GM18951 (cell line): ENCODE results near the gene METTL1.

Experiments
- POLR2A ChIP-seq: IDR thresholded peaks from 4 replicates; pipeline ENCODE4 v1.6.1; 2011; ENCODE audit warnings: mild to moderate bottlenecking; ENCODE audit not compliant: insufficient read length, insufficient read depth; ENCODE audit errors: extremely low read depth
- in situ Hi-C: fragments of 300-500 bp; cut with MboI; formaldehyde crosslinking; loops from one replicate; pipeline ENCODE4 v1.12.0; 2022; ENCODE audit warnings: low sequenced_read_pairs, mixed read lengths, inconsistent platforms; ENCODE audit not compliant: unreplicated experiment

The METTL1 gene

DNA sequence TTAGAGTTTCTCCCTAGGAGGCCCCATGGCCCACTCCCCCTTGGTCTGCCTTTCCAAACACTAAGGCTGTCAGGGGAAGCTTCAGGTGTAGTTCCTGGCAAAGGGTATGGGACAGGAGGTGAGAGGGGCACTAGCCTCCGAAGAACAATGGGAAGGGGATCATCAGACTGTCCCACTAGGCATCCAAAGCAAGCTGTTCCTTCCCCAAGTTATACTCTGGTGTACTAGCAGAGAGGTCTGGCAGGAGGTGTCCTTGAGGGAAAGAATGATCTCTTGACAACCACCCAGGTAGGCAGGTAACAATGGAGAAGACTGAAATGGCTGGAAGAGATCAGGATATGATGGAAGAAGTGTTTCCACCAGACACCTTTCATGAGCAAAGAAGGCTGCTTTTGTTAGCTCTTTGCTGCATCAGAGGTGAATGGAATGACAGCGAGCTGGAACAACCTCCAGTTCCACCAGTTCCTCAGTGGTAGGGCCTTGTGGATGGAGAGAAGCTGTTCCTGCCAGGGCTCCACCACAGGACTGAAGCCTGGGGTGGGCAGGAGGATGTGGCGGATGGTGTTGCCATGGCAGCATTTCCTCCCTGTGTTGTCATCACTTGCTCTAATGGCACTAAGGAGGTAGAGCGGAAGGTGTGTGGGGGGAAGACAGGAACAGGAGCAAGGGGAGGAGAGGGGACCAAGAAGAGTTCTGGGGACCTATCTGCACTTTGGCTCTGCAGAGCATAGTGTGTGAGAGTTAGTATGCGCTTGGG, 31.1 kb downstream of the METTL1 start:
- in situ Hi-C loops = no loop called here
- no peak for TF ChIP-seq POLR2A

DNA sequence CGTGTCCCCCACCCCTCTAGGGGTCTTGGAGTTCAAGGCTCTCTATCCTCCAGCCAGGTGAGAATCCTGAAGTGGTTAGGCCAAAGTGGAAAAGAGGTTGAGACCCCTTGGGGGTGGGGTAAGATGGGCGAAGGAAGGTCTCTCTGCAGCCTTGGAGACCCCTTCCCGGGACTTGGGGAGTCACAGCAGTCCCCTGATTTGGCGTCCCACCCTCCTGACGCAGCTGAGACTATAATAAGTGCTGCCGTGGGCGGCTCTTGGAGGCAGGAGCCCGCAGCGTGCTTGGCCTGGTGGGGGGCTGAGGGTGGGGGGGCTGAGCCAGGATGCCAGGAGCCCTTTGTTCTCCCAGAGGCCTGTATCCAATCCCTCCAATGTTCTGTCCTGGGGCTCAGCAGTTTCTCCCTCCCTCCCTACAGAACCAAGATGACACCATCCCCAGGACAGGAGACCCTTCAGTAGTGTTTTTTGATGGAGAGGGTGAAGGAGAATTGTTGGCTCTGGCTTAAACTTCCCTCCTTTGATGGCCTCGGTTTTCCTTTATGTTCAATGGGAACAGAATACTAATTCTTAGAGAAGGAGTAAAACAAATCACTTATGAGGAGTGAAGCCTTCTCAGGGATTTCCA, 31.9 kb downstream of the METTL1 start:
- in situ Hi-C loops = no loop called here
- no peak for TF ChIP-seq POLR2A

DNA sequence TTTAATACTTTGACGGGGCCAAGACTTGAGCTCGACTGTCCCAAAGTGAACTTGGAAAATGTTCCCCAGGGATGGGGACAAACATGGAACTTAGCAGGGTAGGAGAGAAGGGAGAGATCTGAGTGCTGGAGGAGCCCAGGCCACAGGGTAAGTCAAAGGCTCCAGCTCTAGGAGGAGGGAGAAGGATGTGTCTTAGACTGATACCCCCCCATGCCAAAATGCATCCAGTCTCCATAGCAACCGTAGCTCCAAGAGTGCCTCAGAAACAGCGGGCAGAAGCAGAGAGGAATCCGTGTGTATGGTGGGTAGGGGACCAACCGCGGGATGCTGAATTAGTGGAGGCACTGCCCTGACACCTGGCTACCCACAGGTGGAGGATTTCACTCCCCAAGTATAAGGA, 32.5 kb downstream of the METTL1 start:
- in situ Hi-C loops = no loop called here
- TF ChIP-seq POLR2A = no peak

DNA sequence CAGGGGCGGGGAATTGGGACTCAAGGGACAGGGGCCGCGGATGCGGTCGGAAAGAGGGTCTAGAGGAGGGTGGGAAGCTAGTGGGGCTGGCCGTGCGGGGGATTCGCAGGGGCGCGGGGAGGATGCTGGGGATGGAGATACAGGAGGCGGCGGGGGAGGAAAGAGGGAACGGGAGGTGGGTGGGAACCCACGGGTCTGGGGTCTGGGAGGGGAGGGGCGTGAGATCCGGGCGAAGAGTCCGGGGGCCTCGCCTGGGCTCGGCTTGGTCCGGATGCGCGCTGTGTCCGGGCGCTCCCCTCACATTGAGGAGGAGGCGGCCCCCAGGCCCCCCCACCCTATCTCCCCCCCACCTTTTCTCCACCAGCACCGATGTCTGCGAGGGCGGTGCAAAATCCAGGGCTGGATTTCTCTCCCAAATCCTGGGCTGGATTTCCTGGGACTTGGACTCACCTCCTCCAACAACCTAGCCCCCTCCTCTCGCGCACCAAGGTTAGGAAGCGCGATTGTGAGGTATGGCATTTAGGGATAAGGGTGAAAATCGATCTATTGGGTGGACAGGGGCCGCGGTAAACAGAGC, 33.2 kb downstream of the METTL1 start, which contains the start of gene AGAP2:
TSS of gene AGAP2 (minus strand) at position 82 of the 577 bp plus-strand sequence. CDS start 496 bp downstream, outside the sequence.
- no peak for TF ChIP-seq POLR2A
- in situ Hi-C loops = no loop called here

DNA sequence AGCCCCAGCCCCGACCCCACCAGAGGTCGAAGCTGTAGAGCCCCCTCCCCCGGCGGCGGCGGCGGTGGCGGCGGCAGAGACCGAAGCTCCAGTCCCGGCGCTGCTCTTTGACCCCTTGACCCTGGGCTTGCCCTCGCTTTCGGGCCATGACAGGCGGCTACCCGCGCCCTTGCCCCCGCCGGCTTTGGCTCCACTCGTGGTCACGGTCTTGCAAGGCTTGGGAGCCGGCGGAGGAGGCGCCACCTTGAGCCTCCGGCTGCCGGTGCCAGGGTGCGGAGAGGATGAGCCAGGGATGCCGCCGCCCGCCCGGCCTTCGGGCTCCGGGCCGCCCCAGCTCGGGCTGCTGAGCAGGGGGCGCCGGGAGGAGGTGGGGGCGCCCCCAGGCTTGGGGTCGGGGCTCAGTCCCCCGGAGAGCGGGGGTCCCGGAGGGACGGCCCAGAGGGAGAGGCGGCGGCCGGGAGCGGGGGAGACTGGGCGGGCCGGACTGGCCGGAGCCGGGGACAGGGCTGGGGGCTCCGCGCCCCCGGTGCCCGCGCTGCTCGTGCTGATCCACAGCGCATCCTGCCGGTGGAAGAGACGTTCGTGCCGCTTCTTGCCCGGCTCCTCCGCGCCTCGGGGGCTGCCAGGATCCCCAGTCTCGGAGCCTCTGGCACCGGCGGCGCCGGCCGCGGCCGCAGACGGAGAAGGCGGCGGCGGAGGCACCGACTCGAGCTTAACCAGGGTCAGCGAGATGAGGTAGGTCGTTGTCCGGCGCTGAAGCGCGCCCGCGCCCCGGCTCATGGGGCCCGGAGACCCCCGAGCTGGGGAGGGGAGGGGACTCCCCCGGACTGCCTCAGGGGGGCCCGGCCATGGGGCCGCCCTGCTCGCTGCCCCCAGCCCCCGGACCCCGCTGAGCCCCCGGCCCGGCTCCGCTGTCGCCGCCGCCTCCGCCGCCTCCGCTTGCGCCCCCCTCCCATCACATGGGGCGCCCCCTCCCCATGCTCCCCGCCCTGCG, 34.1 kb downstream of the METTL1 start:
- no peak for TF ChIP-seq POLR2A
- in situ Hi-C loops = no loop called here

DNA sequence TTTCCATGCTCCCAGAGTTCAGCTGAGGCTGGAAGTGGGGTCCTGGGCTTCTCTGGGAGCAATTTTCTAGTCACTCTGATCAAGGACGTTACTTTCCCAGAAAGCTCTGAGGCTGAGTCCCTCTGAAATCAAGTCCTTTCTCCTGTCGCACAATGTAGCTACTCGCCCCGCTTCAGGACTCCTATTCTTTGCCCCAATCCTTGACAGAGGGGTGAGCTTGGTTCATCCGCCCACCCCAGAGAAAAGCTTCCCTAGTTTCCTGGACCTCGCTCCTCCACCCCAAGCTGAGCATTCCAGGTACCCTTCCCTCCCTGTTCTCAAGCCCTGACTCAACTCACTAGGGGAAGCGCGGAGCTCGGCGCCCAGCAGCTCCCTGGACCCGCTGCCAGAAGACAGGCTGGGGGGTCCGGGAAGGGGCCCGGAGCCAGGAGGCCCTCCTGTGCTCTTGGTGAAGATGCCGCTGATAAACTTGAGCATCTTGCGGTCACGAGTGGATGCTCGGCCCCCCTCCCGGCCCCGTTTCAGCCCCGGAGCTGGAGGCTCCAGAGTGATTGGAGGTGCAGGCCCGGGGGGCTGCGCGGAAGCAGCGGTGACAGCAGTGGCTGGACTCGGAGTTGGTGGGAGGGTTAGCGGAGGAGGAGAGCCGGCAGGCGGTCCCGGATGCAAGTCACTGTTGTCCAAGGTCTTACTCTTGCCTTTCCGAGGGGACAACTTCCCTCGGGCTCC, 35.0 kb downstream of the METTL1 start:
- in situ Hi-C loops = no loop called here
- TF ChIP-seq POLR2A = no peak

DNA sequence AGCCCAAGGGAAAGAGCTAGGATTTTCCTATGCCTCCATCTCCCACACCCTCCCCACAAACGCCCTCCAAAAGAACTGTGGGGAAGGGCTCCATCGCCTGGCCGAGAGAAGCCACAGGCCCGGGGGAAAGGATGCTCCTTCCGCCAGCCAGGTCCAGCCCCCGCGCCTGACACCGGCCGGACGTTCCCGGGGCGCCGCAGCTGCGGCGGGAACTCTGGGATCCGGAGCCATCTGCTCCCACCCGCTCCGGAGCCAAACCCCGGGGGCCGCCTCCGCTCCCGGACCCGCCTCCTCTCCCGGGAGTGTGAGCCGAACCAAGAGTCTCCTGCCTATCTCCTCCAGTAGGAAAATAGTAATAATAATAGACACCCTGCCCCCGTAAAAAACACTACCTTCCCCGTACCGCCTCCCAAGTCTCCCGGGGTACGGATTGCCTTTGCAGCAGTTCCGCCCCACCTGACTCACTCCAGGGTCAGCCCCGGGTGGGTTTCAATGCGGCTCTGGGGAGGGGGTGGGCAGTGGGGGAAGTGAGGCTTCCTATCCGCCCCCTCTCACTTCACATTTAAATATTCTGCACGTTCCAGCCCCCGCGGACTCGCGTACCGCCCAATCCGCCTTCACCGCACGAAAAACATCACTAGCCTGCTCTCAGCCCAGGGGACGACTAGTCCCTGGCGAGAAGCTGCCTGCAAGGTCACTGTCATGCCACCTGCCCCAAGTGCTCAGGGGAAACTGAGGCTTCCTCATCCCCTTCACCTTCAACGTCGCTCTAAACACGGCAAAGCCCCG, 35.8 kb downstream of the METTL1 start:
- in situ Hi-C loops = no loop called here
- TF ChIP-seq POLR2A = no peak

DNA sequence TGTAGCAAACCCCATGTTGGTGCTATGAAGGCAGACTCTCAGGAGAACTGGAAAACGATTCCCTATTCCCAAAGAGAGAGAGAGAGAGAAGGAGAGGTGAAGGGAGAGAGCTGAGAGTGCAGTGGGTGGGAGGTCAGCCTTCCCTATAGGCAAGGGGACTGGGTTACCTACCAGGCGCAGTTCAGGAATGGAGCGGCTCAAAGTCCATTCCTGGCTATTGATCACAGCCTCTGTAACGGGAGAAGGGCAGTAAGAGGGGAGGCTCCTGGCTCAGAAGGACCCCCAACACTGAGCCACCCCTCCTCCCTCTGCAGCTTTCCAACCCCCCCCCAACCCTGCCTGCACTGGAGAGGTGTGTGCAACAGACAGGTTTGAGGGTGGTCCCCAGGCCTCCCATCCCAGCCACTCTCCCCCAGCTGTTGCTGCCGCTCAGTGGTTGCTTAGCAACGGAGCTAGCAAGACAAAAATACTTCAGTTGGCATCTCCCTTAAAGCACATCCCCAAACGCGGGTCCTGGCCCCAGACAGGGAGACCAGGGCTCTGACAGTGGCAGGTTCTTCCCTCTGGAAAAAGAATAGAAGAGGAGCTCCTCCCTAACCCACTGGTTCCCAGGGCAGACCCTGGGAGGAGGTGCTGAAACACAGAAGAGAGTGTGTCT, 36.6 kb downstream of the METTL1 start:
- in situ Hi-C loops = no loop called here
- no peak for TF ChIP-seq POLR2A

DNA sequence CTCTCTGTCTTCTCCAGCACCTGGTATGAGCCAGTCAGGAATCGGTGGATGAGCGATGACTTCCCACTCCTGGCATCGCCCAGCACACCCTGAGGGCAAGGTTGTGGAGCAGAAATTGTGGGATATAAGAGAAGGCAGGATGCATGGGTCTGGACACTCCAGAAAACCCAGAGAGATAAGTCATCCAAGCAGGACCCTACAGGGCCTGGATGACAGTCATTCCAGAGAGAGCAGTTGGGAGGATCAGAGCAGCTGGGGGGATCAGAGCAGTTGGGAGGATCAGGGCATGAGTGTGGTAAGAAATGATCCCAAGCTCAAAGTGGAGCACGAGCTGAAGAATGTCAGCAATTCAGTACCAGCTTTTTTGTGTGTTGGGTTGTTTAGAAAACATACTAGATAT, 37.3 kb downstream of the METTL1 start:
- TF ChIP-seq POLR2A = no peak
- in situ Hi-C loops = no loop called here

DNA sequence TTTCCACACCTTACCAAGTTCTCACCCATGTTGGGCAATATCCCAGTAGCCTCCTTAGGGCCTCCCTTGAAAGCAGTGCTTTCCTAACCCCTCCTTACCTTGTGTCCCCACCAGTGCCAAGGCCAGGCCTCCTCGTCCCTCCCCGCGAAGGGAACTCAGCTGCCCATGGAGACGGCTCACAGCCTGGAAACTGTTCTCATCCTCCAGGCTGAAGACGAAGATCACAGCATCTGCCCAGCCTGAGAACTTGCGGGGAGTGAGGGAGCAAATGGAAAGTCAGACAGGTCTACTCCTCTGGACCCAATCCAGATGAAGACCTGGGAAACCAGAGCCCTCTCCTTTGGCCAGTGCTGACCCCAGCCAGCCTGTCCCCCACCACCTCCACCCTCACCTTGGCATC, 38.0 kb downstream of the METTL1 start:
- no peak for TF ChIP-seq POLR2A
- in situ Hi-C loops = no loop called here
